Measurements from ENCODE around the gene CDH5. TPM values are rescaled to one million over a fixed set of nuclear protein-coding genes. Genes with fewer than 3 reads are reported as not detected.
A peak's percentile ranks its signal among the peaks of the same experiment; 100 is the strongest.

The CDH5 gene
- total and polyA plus RNA-seq, 2 donors, result 7.5 to 12.0 TPM

DNA sequence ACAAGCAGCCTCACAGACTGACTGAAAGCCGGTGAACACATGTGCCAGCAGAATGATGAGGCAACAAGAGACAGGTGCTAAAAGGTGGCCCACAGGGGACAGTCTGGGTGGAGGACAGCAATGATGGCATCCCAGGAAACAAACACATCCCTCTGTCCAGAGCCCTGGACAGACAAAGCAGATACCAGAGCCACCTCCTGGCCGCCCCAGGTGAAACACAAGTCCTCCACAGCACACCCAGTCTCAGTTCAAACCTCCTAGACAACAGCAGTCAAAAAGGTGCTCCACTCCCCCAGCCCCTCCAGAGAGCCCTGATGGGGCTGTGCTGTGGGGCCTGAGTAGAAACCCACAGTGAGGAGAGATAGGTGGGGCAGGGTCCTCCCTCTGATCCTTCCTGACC, 20.3 kb upstream of the CDH5 start:
- 99% methylated on average over 2 of the region's 2 CpGs for WGBS
- Histone ChIP-seq H3K27me3 (ENCODE audit: control insufficient read depth in 2 of 2, insufficient read depth in 1 of 2, low read length in 1 of 2) (peaks cover 0 to 5% of the 10 kb centered on the region in 2 donors), H3K4me3 (ENCODE audit: low read length in 2 of 2) (no peak overlapping the region), H3K27ac (ENCODE audit: low read depth in 1 of 2, low read length in 1 of 2) (no peak overlapping the region), H3K4me1 (ENCODE audit: control insufficient read depth in 2 of 2, insufficient read depth in 2 of 2, low read length in 2 of 2) (no peaks in the 10 kb centered on the region), H3K36me3 (ENCODE audit: control insufficient read depth in 2 of 2, insufficient read depth in 2 of 2, low read length in 1 of 2) (no peaks in the 10 kb centered on the region), H3K9me3 (ENCODE audit: control insufficient read depth in 2 of 2, insufficient read depth in 1 of 2, low read length in 1 of 2) (no peaks in the 10 kb centered on the region)
- no peak for DNase-seq (ENCODE audit: low read depth in 6 of 9, low spot score in 9 of 9)

DNA sequence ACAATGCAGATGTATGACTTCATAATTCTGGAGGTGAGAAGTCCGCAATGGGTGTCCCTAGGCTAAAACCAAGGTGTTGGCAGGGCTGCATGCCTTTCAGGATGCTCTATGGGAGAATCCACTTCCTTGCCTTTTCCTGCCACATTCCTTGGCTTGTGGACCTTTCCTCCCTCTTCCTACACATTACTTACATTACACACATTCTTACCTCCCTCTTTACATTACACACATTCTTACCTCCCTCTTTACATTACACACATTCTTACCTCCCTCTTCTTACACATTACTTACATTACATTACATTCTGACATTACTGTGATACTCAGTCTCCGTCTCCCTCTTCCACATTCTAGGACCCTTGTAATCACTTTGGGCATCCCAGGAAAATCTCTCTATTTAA, 14.2 kb upstream of the CDH5 start:
- WGBS, result 97% methylated on average over 2 of the region's 2 CpGs
- H3K4me1 ChIP-seq (ENCODE audit: control insufficient read depth in 2 of 2, insufficient read depth in 2 of 2, low read length in 2 of 2), result no peaks in the 10 kb centered on the region

DNA sequence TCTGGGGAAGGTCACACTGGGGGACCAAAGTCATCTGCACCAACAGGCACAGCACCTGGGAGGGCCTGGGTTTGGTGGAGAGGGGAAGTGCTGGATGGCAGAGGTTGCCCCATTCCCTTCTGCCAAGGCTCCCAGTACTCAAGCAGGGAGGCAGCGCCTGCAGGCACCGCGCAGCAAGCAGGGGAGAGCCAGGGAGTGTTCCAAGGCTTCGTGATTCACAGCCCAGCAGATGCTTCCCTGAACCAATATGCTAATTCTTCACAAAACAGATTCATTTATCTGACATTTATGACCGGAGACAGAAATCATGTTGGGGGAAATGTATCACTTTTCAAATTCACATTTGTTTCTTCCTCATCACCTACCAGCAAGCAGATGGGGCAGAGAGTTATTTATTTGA, 13.4 kb upstream of the CDH5 start:
- H3K4me1 ChIP-seq (ENCODE audit: control insufficient read depth in 2 of 2, insufficient read depth in 2 of 2, low read length in 2 of 2), result no peaks in the 10 kb centered on the region
- peaks cover 0 to 20% of the 10 kb centered on the region in 2 donors for H3K27me3 ChIP-seq (ENCODE audit: control insufficient read depth in 2 of 2, insufficient read depth in 1 of 2, low read length in 1 of 2)
- no peak for DNase-seq (ENCODE audit: low read depth in 6 of 9, low spot score in 9 of 9)
- 90% methylated on average over 5 of the region's 5 CpGs for WGBS
- H3K36me3 ChIP-seq (ENCODE audit: control insufficient read depth in 2 of 2, insufficient read depth in 2 of 2, low read length in 1 of 2), result no peaks in the 10 kb centered on the region
- no peaks in the 10 kb centered on the region for H3K9me3 ChIP-seq (ENCODE audit: control insufficient read depth in 2 of 2, insufficient read depth in 1 of 2, low read length in 1 of 2)
- H3K4me3 ChIP-seq (ENCODE audit: low read length in 2 of 2), result no peak overlapping the region
- no peak overlapping the region for H3K27ac ChIP-seq (ENCODE audit: low read depth in 1 of 2, low read length in 1 of 2)

More for the DNA sequence above, 14.2 kb upstream of the CDH5 start:
- H3K36me3 ChIP-seq (ENCODE audit: control insufficient read depth in 2 of 2, insufficient read depth in 2 of 2, low read length in 1 of 2), result no peaks in the 10 kb centered on the region
- no peak for DNase-seq (ENCODE audit: low read depth in 6 of 9, low spot score in 9 of 9)
- no peaks in the 10 kb centered on the region for H3K9me3 ChIP-seq (ENCODE audit: control insufficient read depth in 2 of 2, insufficient read depth in 1 of 2, low read length in 1 of 2)
- no peak overlapping the region for H3K27ac ChIP-seq (ENCODE audit: low read depth in 1 of 2, low read length in 1 of 2)
- H3K27me3 ChIP-seq (ENCODE audit: control insufficient read depth in 2 of 2, insufficient read depth in 1 of 2, low read length in 1 of 2), result peaks cover 0 to 20% of the 10 kb centered on the region in 2 donors
- H3K4me3 ChIP-seq (ENCODE audit: low read length in 2 of 2), result no peak overlapping the region

DNA sequence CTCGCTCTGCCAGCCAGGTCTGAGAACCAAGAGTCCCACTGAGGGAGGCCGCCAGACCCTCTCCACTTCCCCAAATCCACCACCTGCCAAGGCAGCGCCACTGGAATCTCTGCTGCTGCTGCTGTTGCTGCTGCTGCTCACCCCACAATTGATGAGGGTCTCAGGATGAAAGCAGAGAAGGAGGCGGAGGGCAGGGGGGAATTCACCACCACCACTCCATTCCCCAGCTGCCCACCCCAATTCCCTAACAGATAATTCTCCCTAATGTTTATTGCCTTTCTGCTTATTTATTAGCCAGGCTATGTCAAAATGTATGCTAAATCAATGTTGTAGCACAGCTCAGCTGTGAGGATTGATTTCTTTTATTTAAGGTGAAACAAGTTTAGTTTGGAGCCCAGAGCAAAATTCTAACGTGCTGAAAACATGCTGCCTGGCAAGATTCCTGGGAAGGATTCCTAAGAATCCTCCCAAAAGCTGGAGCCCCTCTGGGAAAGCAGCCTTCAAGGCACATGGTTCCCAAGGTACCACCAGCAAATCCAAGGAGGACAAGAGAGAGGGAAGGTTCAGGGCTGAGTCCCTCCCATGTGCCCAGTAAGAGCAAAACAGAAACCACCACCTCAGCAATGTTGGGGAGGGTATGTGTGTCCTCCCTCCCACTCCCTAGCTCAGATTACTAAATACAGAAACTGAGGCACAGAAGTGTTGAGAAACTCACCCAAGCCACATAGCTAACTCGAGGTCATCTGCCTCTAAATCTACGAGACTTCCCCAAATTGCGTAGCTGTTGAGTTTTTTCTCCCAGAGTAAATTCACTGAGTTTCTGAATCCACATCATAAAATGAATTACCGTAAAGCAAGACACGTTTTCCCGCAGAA, 12.2 kb upstream of the CDH5 start:
- WGBS, result 66% methylated on average over 11 of the region's 11 CpGs
- Histone ChIP-seq H3K27me3 (ENCODE audit: control insufficient read depth in 2 of 2, insufficient read depth in 1 of 2, low read length in 1 of 2) (peaks cover 0 to 20% of the 10 kb centered on the region in 2 donors), H3K36me3 (ENCODE audit: control insufficient read depth in 2 of 2, insufficient read depth in 2 of 2, low read length in 1 of 2) (no peaks in the 10 kb centered on the region)

DNA sequence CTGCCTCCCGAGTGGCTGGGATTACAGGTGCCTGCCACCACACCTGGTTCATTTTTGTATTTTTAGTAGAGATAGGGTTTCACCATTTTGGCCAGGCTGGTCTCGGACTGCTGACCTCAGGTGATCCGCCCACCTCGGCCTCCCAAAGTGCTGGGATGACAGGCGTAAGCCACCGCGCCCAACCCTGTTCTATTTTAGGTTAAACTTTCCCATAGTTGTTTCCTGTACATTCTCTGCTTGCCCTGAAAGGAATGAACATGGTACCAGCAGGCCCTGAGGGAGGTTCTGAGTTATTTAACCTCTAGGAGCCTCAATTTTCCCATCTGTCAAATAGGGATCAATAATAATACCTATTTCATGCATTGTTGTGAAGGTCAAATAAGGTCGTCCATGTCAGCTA, 11.0 kb upstream of the CDH5 start:
- no peaks in the 10 kb centered on the region for H3K4me1 ChIP-seq (ENCODE audit: control insufficient read depth in 2 of 2, insufficient read depth in 2 of 2, low read length in 2 of 2)
- H3K27me3 ChIP-seq (ENCODE audit: control insufficient read depth in 2 of 2, insufficient read depth in 1 of 2, low read length in 1 of 2), result peaks cover 0 to 18% of the 10 kb centered on the region in 2 donors
- no peak overlapping the region for H3K4me3 ChIP-seq (ENCODE audit: low read length in 2 of 2)
- H3K9me3 ChIP-seq (ENCODE audit: control insufficient read depth in 2 of 2, insufficient read depth in 1 of 2, low read length in 1 of 2), result no peaks in the 10 kb centered on the region
- DNase-seq (ENCODE audit: low read depth in 6 of 9, low spot score in 9 of 9), result no peak
- no peaks in the 10 kb centered on the region for H3K36me3 ChIP-seq (ENCODE audit: control insufficient read depth in 2 of 2, insufficient read depth in 2 of 2, low read length in 1 of 2)
- no peak overlapping the region for H3K27ac ChIP-seq (ENCODE audit: low read depth in 1 of 2, low read length in 1 of 2)
- 64% methylated on average over 8 of the region's 8 CpGs for WGBS

More for the DNA sequence above, 12.2 kb upstream of the CDH5 start:
- H3K4me3 ChIP-seq (ENCODE audit: low read length in 2 of 2), result no peak overlapping the region
- H3K4me1 ChIP-seq (ENCODE audit: control insufficient read depth in 2 of 2, insufficient read depth in 2 of 2, low read length in 2 of 2), result no peaks in the 10 kb centered on the region
- H3K27ac ChIP-seq (ENCODE audit: low read depth in 1 of 2, low read length in 1 of 2), result no peak overlapping the region
- H3K9me3 ChIP-seq (ENCODE audit: control insufficient read depth in 2 of 2, insufficient read depth in 1 of 2, low read length in 1 of 2), result no peaks in the 10 kb centered on the region
- DNase-seq (ENCODE audit: low read depth in 6 of 9, low spot score in 9 of 9), result no peak

DNA sequence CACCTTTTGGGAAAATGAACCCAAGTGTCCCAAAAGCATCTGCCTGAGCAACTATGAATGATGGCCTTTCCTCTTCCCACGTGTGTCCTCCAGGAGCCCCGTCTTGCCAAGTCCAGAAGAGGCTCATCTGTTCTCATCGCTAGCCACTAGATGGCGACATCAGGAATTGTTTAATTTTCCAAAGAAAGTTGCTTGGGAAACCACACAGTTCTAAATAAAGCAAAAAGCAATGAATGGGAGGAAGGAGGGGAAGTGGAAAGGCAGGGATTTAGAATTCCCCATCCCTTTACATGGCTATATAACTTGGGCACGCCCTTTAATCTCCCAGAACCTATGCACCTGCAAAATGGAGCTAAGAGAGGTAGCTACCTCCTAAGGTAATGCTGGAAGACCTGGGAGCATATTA, 9.0 kb upstream of the CDH5 start:
- Histone ChIP-seq H3K9me3 (ENCODE audit: control insufficient read depth in 2 of 2, insufficient read depth in 1 of 2, low read length in 1 of 2) (no peaks in the 10 kb centered on the region), H3K4me3 (ENCODE audit: low read length in 2 of 2) (no peak overlapping the region), H3K4me1 (ENCODE audit: control insufficient read depth in 2 of 2, insufficient read depth in 2 of 2, low read length in 2 of 2) (no peaks in the 10 kb centered on the region), H3K36me3 (ENCODE audit: control insufficient read depth in 2 of 2, insufficient read depth in 2 of 2, low read length in 1 of 2) (no peaks in the 10 kb centered on the region), H3K27ac (ENCODE audit: low read depth in 1 of 2, low read length in 1 of 2) (no peak overlapping the region), H3K27me3 (ENCODE audit: control insufficient read depth in 2 of 2, insufficient read depth in 1 of 2, low read length in 1 of 2) (peaks cover 0 to 30% of the 10 kb centered on the region in 2 donors)
- peak in 6 of 9 donors; percentile 22 to 56 (median 32) for DNase-seq (ENCODE audit: low read depth in 6 of 9, low spot score in 9 of 9)
- WGBS, result 10% methylated on average over 5 of the region's 5 CpGs

DNA sequence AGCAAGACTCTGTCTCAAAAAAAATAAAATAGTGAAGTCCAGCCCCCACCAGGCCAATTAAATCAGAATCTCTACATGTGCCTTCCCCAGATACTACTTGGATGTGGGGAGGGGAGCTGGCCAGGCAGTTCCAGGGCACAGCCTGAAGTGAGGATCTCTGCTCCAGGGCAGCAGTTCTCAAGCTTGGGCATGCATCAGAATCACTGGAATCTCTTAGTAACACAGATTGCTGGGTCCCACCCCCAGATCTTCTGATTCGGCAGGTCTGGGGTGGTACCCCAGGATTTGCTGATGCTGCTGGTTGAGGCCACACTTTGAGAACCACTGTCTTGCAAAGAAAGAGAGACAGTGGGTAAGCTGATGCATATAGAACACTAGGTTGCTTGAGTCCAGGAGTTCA, 8.3 kb upstream of the CDH5 start:
- Histone ChIP-seq H3K36me3 (ENCODE audit: control insufficient read depth in 2 of 2, insufficient read depth in 2 of 2, low read length in 1 of 2) (no peaks in the 10 kb centered on the region), H3K4me3 (ENCODE audit: low read length in 2 of 2) (no peak overlapping the region), H3K27me3 (ENCODE audit: control insufficient read depth in 2 of 2, insufficient read depth in 1 of 2, low read length in 1 of 2) (peaks cover 0 to 35% of the 10 kb centered on the region in 2 donors), H3K27ac (ENCODE audit: low read depth in 1 of 2, low read length in 1 of 2) (no peak overlapping the region), H3K4me1 (ENCODE audit: control insufficient read depth in 2 of 2, insufficient read depth in 2 of 2, low read length in 2 of 2) (no peaks in the 10 kb centered on the region), H3K9me3 (ENCODE audit: control insufficient read depth in 2 of 2, insufficient read depth in 1 of 2, low read length in 1 of 2) (no peaks in the 10 kb centered on the region)
- no peak for DNase-seq (ENCODE audit: low read depth in 6 of 9, low spot score in 9 of 9)
- 96% methylated on average over 1 of the region's 1 CpG for WGBS

DNA sequence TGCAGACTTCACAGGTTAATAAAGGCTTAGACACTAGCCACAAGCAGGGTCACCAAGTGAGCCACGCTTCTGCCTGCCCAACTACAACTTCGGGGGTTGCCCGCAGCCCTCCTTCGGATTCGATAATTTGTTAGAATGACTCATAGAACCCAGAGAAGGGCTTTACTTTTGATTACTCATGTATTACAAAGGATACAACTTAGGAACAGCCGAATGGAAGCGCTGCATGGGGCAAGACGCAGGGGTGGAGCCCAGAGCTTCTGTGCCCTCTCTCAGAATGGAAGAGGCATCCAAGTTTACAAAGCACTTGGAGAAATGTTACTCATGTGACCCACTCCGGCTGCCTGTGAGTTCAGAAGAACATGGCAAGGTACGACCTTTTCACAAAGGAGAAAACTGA, 7.5 kb upstream of the CDH5 start:
- Histone ChIP-seq H3K36me3 (ENCODE audit: control insufficient read depth in 2 of 2, insufficient read depth in 2 of 2, low read length in 1 of 2) (no peaks in the 10 kb centered on the region), H3K27ac (ENCODE audit: low read depth in 1 of 2, low read length in 1 of 2) (peak overlapping the region in 1 of 2 donors; percentile 17), H3K4me1 (ENCODE audit: control insufficient read depth in 2 of 2, insufficient read depth in 2 of 2, low read length in 2 of 2) (no peaks in the 10 kb centered on the region), H3K27me3 (ENCODE audit: control insufficient read depth in 2 of 2, insufficient read depth in 1 of 2, low read length in 1 of 2) (peaks cover 0 to 33% of the 10 kb centered on the region in 2 donors), H3K9me3 (ENCODE audit: control insufficient read depth in 2 of 2, insufficient read depth in 1 of 2, low read length in 1 of 2) (no peaks in the 10 kb centered on the region), H3K4me3 (ENCODE audit: low read length in 2 of 2) (no peak overlapping the region)
- 97% methylated on average over 10 of the region's 10 CpGs for WGBS
- DNase-seq (ENCODE audit: low read depth in 6 of 9, low spot score in 9 of 9), result no peak

DNA sequence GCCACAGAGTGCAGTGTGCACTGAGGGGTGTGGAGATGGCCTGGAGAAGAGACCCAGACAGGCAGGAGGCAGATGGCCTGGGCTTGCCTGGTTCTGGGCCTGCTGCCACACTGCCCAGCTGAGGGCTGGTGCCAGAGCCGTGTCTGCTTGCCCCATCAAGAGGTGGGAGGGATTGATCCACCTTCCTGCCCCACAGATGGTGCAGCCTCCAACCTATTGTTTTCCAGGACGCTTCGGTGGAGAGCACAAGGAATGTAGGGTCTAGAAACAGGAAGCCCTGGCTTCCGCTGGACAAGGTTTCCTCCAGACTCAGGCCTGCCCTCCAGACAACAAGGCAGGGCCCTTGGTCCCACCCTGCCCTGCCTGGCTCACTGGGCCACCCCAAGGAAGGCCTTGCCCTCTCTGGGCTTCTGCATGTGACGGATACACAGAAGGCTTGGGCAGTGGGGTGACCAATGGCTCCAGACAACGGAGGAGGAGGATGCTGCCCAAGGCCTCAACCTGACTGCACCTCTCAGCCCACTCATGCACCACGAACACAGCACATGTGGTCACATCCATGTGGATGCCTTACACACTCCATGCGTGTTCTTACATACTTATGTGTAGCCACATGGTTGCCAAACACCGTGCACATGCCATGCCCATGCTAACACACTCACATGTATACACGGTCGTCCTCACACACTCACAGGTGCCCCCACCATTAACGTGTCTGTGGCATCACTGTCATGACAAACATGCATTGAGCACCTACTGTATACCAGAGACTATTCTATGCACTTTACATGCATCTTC, 6.5 kb upstream of the CDH5 start:
- Histone ChIP-seq H3K27me3 (ENCODE audit: control insufficient read depth in 2 of 2, insufficient read depth in 1 of 2, low read length in 1 of 2) (peaks cover 0 to 36% of the 10 kb centered on the region in 2 donors), H3K27ac (ENCODE audit: low read depth in 1 of 2, low read length in 1 of 2) (no peak overlapping the region), H3K4me1 (ENCODE audit: control insufficient read depth in 2 of 2, insufficient read depth in 2 of 2, low read length in 2 of 2) (no peaks in the 10 kb centered on the region), H3K4me3 (ENCODE audit: low read length in 2 of 2) (no peak overlapping the region), H3K9me3 (ENCODE audit: control insufficient read depth in 2 of 2, insufficient read depth in 1 of 2, low read length in 1 of 2) (no peaks in the 10 kb centered on the region), H3K36me3 (ENCODE audit: control insufficient read depth in 2 of 2, insufficient read depth in 2 of 2, low read length in 1 of 2) (no peaks in the 10 kb centered on the region)
- 72% methylated on average over 12 of the region's 12 CpGs for WGBS
- no peak for DNase-seq (ENCODE audit: low read depth in 6 of 9, low spot score in 9 of 9)

All from thymus (tissue), 11 donors.